GM23338 (cell line): ENCODE data around the gene OLFML2B. TPM values are rescaled to one million over a fixed set of nuclear protein-coding genes. Genes with fewer than 3 reads are reported as not detected.

Experiments
- ATAC-seq: fragments of 200-7000 bp; cut with Tn5 transposase; 3 replicates; pipeline ENCODE4 v1.9.1; 2020
- DNase-seq: peaks from one replicate; pipeline ENCODE4 v3.0.0-alpha.2; 2015; ENCODE audit warnings: low spot score
- H2AFZ ChIP-seq: fragments of 200-600 bp; sonication (generic); 2 replicates; pipeline ENCODE4 v1.8.0; 2016; ENCODE audit warnings: antibody characterized with exemption, mild to moderate bottlenecking, moderate library complexity
- H3F3A ChIP-seq: fragments of 200-600 bp; sonication (generic); replicated peaks from 2 replicates; pipeline ENCODE4 v1.8.0; 2017; ENCODE audit warnings: antibody characterized with exemption, mixed run types, low read depth
- H3K27ac ChIP-seq: fragments of 200-600 bp; sonication (generic); 2 replicates; pipeline ENCODE4 v1.6.1; 2016; ENCODE audit warnings: low read depth
- H3K27me3 ChIP-seq: fragments of 200-600 bp; sonication (generic); 2 replicates; pipeline ENCODE4 v1.8.0; 2016; ENCODE audit warnings: mild to moderate bottlenecking, mixed run types, moderate library complexity; ENCODE audit not compliant: insufficient read depth
- H3K36me3 ChIP-seq: fragments of 200-600 bp; sonication (generic); 2 replicates; pipeline ENCODE4 v1.8.0; 2016; ENCODE audit warnings: mild to moderate bottlenecking; ENCODE audit not compliant: insufficient read depth
- H3K4me1 ChIP-seq: fragments of 200-600 bp; sonication (generic); 2 replicates; pipeline ENCODE4 v1.8.0; 2016; ENCODE audit warnings: mild to moderate bottlenecking, moderate library complexity; ENCODE audit not compliant: insufficient read depth
- H3K4me2 ChIP-seq: fragments of 200-600 bp; sonication (generic); 2 replicates; pipeline ENCODE4 v1.7.1; 2017; ENCODE audit warnings: mixed run types
- H3K4me3 ChIP-seq: fragments of 200-600 bp; sonication (generic); 2 replicates; pipeline ENCODE4 v1.6.1; 2016; ENCODE audit warnings: mixed run types
- H3K79me2 ChIP-seq: fragments of 200-600 bp; sonication (generic); replicated peaks from 2 replicates; pipeline ENCODE4 v1.8.0; 2017; ENCODE audit warnings: mild to moderate bottlenecking; ENCODE audit not compliant: insufficient read depth
- H3K9me2 ChIP-seq: fragments of 200-600 bp; sonication (generic); 2 replicates; pipeline ENCODE4 v1.8.0; 2017; ENCODE audit not compliant: insufficient read depth
- H4K20me1 ChIP-seq: fragments of 200-600 bp; sonication (generic); replicated peaks from 2 replicates; pipeline ENCODE4 v1.8.0; 2017; ENCODE audit warnings: mild to moderate bottlenecking; ENCODE audit not compliant: insufficient read depth
- H3K27ac Mint-ChIP-seq: 2 replicates; pipeline ENCODE4 v1.8.0; 2020; ENCODE audit warnings: inconsistent platforms, mild to moderate bottlenecking, moderate library complexity, mixed read lengths
- H3K27me3 Mint-ChIP-seq: 3 replicates; pipeline ENCODE4 v1.8.0; 2022; ENCODE audit warnings: low read depth, mild to moderate bottlenecking, moderate library complexity, mixed read lengths, inconsistent platforms; ENCODE audit not compliant: insufficient read depth, poor library complexity
- H3K36me3 Mint-ChIP-seq: 3 replicates; pipeline ENCODE4 v1.8.0; 2021; ENCODE audit warnings: low read depth, mild to moderate bottlenecking, inconsistent platforms, moderate library complexity, mixed read lengths
- H3K4me1 Mint-ChIP-seq: 3 replicates; pipeline ENCODE4 v1.8.0; 2020; ENCODE audit warnings: mild to moderate bottlenecking, inconsistent platforms, mixed read lengths
- H3K4me3 Mint-ChIP-seq: 3 replicates; pipeline ENCODE4 v1.8.0; 2021; ENCODE audit warnings: moderate library complexity, mild to moderate bottlenecking, inconsistent platforms, mixed read lengths
- H3K9me3 Mint-ChIP-seq: 3 replicates; pipeline ENCODE4 v1.8.0; 2020; ENCODE audit warnings: moderate library complexity, mild to moderate bottlenecking, inconsistent platforms, mixed read lengths
- CREB1 ChIP-seq: fragments of 250-450 bp; sonication (Bioruptor Pico); IDR thresholded peaks from 2 replicates; pipeline ENCODE4 v1.5.0; 2020; ENCODE audit warnings: low read depth, mild to moderate bottlenecking, moderate library complexity
- ETS1 ChIP-seq: IDR thresholded peaks from 2 replicates; pipeline ENCODE4 v1.6.1; 2016; ENCODE audit warnings: antibody characterized with exemption
- EZH2phosphoT487 ChIP-seq: fragments of 200-600 bp; sonication (generic); IDR thresholded peaks from one replicate; pipeline ENCODE4 v1.8.1; 2018; ENCODE audit warnings: antibody characterized with exemption; ENCODE audit not compliant: unreplicated experiment
- JUNB ChIP-seq: IDR thresholded peaks from one replicate; pipeline ENCODE4 v1.6.1; 2016; ENCODE audit warnings: antibody characterized with exemption; ENCODE audit not compliant: unreplicated experiment
- POLR2AphosphoS5 ChIP-seq: IDR thresholded peaks from 2 replicates; pipeline ENCODE4 v1.6.1; 2016; ENCODE audit warnings: antibody characterized with exemption, low read depth
- ZNF114 ChIP-seq: fragments of 250-450 bp; sonication (Bioruptor Pico); IDR thresholded peaks from 2 replicates; pipeline ENCODE4 v1.5.0; 2020; ENCODE audit warnings: mild to moderate bottlenecking, moderate library complexity
- ZNF331 ChIP-seq: fragments of 250-450 bp; sonication (Bioruptor Pico); IDR thresholded peaks from 2 replicates; pipeline ENCODE4 v1.5.0; 2020; ENCODE audit warnings: low read depth, mild to moderate bottlenecking, moderate library complexity
- ZNF462 ChIP-seq: fragments of 250-450 bp; sonication (Bioruptor Pico); IDR thresholded peaks from 2 replicates; pipeline ENCODE4 v1.5.0; 2020; ENCODE audit warnings: mild to moderate bottlenecking, moderate library complexity
- polyA plus RNA-seq: library from polyadenylated mRNA; unstranded; fragments of >200 nt; fragmentation: Nextera tagmentation; extraction: Ambion mirVana; gene quantifications from 2 replicates; pipeline ENCODE4 v1.2.1, GENCODE V29; 2016
- total RNA-seq: library from RNA; depleted of rRNA; stranded (reverse); fragments of >200 nt; shearing (Covaris generic); gene quantifications from 2 replicates; pipeline ENCODE4 v1.2.3, GENCODE V29; 2014
- TF ChIP-seq, protein P1 (sequence below): IDR thresholded peaks from one replicate; pipeline ENCODE4 v1.6.1; 2018; ENCODE audit warnings: antibody characterized with exemption; ENCODE audit not compliant: unreplicated experiment
- TF ChIP-seq, protein P2 (sequence below), 2 experiments: fragments of 200-600 bp in 1 of 2; sonication (generic) in 1 of 2; conservative IDR thresholded peaks; 2 replicates each; pipeline versions ENCODE4 v1.5.1 to v1.6.1; 2016 to 2017; ENCODE audit warnings: antibody characterized with exemption in 2 of 2, low read depth in 2 of 2, mild to moderate bottlenecking in 2 of 2, moderate library complexity in 1 of 2

Gene OLFML2B
- total and polyA plus RNA-seq, 2 experiments from 2014 or later: 2.9 to 4.3 TPM

DNA sequence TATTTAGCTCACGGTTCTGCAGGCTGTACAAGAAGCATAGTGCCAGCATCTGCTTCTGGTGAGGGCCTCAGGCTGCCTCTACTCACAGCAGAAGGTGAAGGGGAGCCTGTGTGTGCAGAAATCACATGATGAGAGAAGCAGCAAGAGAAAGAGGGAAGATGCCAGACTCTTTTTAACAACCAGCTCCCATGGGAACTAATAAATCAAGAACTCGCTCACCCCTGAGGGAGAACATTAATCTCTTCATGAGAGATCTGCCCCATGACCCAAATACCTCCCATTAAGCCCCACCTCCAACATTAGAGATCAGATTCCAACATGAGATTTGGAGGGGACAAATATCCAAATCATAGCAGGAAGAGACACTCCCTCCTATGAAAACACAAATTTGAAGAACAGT lies 74.1 kb downstream of the OLFML2B start (continued):
- TF ChIP-seq ZNF462 (CRISPR knock-in tag) (no peak), CREB1 (no peak), JUNB (no peak), POLR2AphosphoS5 (no peak)
- TF ChIP-seq, protein P1, sequence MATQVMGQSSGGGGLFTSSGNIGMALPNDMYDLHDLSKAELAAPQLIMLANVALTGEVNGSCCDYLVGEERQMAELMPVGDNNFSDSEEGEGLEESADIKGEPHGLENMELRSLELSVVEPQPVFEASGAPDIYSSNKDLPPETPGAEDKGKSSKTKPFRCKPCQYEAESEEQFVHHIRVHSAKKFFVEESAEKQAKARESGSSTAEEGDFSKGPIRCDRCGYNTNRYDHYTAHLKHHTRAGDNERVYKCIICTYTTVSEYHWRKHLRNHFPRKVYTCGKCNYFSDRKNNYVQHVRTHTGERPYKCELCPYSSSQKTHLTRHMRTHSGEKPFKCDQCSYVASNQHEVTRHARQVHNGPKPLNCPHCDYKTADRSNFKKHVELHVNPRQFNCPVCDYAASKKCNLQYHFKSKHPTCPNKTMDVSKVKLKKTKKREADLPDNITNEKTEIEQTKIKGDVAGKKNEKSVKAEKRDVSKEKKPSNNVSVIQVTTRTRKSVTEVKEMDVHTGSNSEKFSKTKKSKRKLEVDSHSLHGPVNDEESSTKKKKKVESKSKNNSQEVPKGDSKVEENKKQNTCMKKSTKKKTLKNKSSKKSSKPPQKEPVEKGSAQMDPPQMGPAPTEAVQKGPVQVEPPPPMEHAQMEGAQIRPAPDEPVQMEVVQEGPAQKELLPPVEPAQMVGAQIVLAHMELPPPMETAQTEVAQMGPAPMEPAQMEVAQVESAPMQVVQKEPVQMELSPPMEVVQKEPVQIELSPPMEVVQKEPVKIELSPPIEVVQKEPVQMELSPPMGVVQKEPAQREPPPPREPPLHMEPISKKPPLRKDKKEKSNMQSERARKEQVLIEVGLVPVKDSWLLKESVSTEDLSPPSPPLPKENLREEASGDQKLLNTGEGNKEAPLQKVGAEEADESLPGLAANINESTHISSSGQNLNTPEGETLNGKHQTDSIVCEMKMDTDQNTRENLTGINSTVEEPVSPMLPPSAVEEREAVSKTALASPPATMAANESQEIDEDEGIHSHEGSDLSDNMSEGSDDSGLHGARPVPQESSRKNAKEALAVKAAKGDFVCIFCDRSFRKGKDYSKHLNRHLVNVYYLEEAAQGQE: no peak

DNA sequence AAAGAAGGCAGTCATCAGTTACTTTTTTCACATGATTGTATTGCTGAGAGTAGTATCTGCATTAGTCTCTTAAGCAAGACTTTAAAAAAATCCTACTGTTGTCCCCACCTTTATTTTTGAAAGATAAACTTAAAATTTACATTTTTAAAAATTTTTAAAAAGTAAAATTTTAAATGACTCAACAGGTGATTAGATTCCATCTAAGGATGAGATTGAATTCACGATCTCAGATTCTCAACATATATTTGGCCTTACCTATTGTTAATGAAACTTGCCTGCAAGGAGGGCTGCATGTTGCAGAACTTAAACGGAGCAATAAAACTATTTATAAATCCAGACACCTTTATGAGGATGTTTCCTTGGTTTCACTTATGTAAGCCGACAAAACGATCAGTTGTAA lies 75.2 kb downstream of the OLFML2B start:
- peaks cover 18% of the 10 kb centered on the region for H3K4me1 Mint-ChIP-seq
- ATAC-seq: no peak
- no peaks in the 10 kb centered on the region for H3K36me3 ChIP-seq
- TF ChIP-seq ZNF331 (no peak), POLR2AphosphoS5 (no peak), EZH2phosphoT487 (no peak), ZNF114 (no peak), ETS1 (no peak)
- TF ChIP-seq, protein P2, sequence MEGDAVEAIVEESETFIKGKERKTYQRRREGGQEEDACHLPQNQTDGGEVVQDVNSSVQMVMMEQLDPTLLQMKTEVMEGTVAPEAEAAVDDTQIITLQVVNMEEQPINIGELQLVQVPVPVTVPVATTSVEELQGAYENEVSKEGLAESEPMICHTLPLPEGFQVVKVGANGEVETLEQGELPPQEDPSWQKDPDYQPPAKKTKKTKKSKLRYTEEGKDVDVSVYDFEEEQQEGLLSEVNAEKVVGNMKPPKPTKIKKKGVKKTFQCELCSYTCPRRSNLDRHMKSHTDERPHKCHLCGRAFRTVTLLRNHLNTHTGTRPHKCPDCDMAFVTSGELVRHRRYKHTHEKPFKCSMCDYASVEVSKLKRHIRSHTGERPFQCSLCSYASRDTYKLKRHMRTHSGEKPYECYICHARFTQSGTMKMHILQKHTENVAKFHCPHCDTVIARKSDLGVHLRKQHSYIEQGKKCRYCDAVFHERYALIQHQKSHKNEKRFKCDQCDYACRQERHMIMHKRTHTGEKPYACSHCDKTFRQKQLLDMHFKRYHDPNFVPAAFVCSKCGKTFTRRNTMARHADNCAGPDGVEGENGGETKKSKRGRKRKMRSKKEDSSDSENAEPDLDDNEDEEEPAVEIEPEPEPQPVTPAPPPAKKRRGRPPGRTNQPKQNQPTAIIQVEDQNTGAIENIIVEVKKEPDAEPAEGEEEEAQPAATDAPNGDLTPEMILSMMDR (conservative IDR thresholded peaks at IDR 0.05; ENCODE audit: low read depth in 2 of 2): no peak

More for the DNA sequence above, 75.2 kb downstream of the OLFML2B start:
- H3K4me2 ChIP-seq: no peak overlapping the region
- no peak overlapping the region for H3K27ac ChIP-seq
- Mint-ChIP-seq H3K4me3 (no peak overlapping the region), H3K9me3 (no peaks in the 10 kb centered on the region), H3K27ac (no peak overlapping the region), H3K36me3 (no peaks in the 10 kb centered on the region), H3K27me3 (no peaks in the 10 kb centered on the region)
- no peaks in the 10 kb centered on the region for H3F3A ChIP-seq
- no peaks in the 10 kb centered on the region for H4K20me1 ChIP-seq
- peaks cover 6% of the 10 kb centered on the region; the same call in 1 of the 2 replicates for H3K4me1 ChIP-seq
- no peaks in the 10 kb centered on the region for H3K27me3 ChIP-seq
- no peaks in the 10 kb centered on the region for H3K9me2 ChIP-seq
- no peaks in the 10 kb centered on the region for H3K79me2 ChIP-seq
- no peak overlapping the region for H3K4me3 ChIP-seq
- H2AFZ ChIP-seq: no peak overlapping the region
- DNase-seq: no peak
